Colonic mucosa (tissue), 4 donors: ENCODE results near the gene CPT1C. TPM values are rescaled to one million over a fixed set of nuclear protein-coding genes. Genes with fewer than 3 reads are reported as not detected.
A peak's percentile ranks its signal among the peaks of the same experiment; 100 is the strongest.

Experiments used
- DNase-seq: peaks from one replicate; pipeline ENCODE4 v3.0.0-alpha.2; 2020
- H3K27ac ChIP-seq: fragments of 200-600 bp; one replicate; pipeline ENCODE4 v1.8.0; 2021
- H3K27me3 ChIP-seq: fragments of 200-600 bp; one replicate; pipeline ENCODE4 v1.8.0; 2021
- H3K36me3 ChIP-seq: fragments of 200-600 bp; one replicate; pipeline ENCODE4 v1.8.0; 2021
- H3K4me1 ChIP-seq: fragments of 200-600 bp; one replicate; pipeline ENCODE4 v1.8.0; 2021; ENCODE audit warnings: mild to moderate bottlenecking
- H3K4me3 ChIP-seq: fragments of 200-600 bp; one replicate; pipeline ENCODE4 v1.8.0; 2021
- H3K9ac ChIP-seq, 2 donors: one replicate each; pipeline ENCODE4 v1.7.0; 2013; ENCODE audit warnings: control low read depth in 2 of 2, low read depth in 2 of 2, low read length in 2 of 2
- H3K9me3 ChIP-seq: fragments of 200-600 bp; one replicate; pipeline ENCODE4 v1.8.0; 2021
- CTCF ChIP-seq: fragments of 200-600 bp; IDR thresholded peaks from one replicate; pipeline ENCODE4 v1.8.0; 2022; ENCODE audit warnings: antibody characterized with exemption, mild to moderate bottlenecking
- intact Hi-C: fragments of 100-400 bp; cut with DNase I; formaldehyde crosslinking; loops from one replicate; pipeline ENCODE4 v1.14.1; 2022
- total RNA-seq, 2 donors: library from RNA; stranded (reverse); fragmentation: NEBNext Ultra II Directional in 1 of 2; extraction: Animal tissue kit (Norgen Biotek cat#: 25700) in 1 of 2; gene quantifications; one replicate each; pipeline ENCODE4 v1.2.1, GENCODE V29; 2021
- donor health status: healthy.
- donor health status: DM: no; HTN: no; CAD: no.
- donor health status: DM: no; HTN: no; CAD: no.

CPT1C gene
- total RNA-seq, 2 donors from 2014 or later = 1.2 to 2.0 TPM

DNA sequence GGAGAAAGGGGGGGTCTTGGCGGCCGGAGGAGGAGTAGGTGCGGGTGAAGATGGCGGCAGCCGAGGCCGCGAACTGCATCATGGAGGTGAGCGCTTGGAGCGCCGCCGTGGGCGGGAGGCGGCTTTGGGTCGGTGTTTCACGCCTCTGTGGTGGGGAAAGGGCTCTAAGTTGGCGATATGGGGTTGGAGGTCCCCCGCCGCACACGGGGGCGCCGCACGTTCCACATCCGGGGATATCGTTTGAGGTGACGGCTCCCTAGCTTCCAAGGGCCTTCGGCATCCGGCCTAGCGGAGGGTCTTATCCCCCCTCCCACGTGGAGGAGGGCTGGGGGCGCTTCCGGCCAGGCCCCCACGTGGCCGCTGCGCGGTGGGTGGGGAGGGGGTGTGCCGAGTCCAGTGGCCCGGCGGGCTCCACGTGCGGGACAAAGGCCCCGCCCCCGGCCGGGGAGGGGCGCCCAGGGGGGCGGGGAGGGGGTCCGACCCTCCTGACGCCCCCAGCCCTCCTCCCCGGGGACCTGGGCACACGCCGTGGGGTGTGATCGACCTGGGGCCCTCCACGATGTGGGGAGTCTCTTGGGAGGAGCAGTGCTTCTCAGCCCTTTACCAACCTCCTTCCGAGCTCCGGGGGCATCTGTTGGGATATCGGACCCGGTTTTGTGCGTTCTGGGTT, 13.6 kb upstream of the CPT1C start, which contains the start of gene PRMT1:
PRMT1 (plus strand) TSS at position 41 of the 670 bp plus-strand sequence; CDS start at position 51, 10 bp downstream.
- peak within 1 kb of the TSS; percentile 82 to 97 for H3K9ac ChIP-seq
- H3K27ac ChIP-seq = peak within 1 kb of the TSS; percentile 88
- H3K27me3 ChIP-seq = no peaks in the 10 kb centered on the region
- TF ChIP-seq CTCF = no peak
- H3K9me3 ChIP-seq = no peaks in the 10 kb centered on the region
- H3K36me3 ChIP-seq = no peaks in the 10 kb centered on the region
- H3K4me3 ChIP-seq = peak within 1 kb of the TSS; percentile 66
- intact Hi-C loops = no loop called here
- peaks cover 12% of the 10 kb centered on the region for H3K4me1 ChIP-seq
- no peak for DNase-seq

DNA sequence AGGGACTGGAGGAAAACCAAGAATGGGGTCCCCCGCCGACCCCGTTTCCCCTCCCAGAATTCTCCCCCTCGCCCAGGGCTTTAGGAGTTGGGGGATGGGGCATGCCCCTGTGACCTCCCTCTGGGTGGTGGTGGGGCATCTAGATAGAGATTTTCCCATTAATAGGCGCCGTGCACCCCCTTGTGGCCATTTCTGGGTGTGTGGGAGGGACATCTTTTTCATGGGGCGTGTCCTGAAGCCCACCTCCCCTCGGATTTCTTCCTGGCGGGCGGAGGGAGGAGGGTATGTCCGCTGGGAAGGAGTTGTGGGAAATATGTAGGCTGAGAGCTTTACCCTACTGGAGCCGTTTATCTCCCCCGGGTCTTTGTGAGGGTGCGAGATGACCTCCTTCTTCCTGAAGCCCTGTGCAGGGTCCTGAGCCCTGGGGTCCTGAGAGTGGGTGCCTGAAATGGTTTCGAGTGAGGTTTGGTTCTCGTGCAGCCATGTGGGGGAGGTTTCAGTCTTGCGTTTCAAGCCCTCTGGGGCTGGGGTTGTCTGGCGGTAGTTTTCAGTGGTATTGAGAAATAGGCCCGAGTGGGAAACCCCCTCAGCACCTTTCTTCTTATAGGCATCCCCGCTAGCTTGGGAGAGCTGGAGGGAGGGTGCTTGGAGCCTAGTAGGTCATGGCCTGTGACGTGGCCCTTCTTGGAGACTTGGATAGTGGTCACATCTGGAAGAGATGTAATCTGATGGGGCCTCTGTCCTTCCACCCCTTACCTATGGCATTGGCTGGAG, 12.8 kb upstream of the CPT1C start:
- peak; percentile 86 for DNase-seq
- peak overlapping the region; percentile 82 to 97 for H3K9ac ChIP-seq
- peak overlapping the region; percentile 66 for H3K4me3 ChIP-seq
- no peaks in the 10 kb centered on the region for H3K36me3 ChIP-seq
- TF ChIP-seq CTCF = peak; percentile 39
- H3K9me3 ChIP-seq = no peaks in the 10 kb centered on the region
- no peaks in the 10 kb centered on the region for H3K27me3 ChIP-seq
- intact Hi-C loops = no loop called here
- peak overlapping the region; percentile 88 for H3K27ac ChIP-seq
- H3K4me1 ChIP-seq = peaks cover 12% of the 10 kb centered on the region

DNA sequence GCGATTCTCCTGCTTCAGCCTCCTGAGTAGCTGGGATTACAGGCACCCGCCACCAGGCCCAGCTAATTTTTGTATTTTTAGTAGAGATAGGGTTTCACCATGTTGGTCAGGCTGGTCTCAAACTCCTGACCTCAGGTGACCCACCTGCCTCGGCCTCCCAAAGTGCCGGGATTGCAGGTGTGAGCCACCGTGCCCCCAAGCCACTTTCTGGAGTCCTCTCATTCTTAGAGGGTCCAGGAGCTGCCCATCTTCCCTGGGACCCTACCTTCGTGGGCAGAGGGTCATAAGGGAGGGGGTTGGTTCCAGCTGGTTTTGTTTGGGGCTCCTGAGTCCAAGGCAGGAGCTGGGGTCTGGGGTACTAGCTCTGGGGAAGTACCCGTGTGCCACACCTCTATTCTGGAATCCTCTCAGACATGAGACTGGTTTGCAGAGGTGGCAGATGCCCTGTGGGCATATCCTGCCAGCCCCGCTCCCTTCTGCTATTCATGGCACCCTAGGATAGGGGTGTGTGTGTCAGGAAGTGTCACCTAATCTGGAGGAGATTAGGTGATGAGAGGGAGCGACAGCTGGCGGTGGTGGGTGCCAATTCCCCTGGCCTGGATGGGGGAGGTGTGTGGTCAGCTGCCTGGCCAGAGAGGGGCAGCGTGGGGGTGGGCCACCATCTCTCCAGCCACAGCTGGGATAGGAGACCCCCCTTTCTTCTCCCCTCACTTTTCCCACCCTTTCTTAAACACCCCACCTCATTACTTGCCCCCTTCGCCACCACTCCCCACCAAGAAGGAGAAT, 11.7 kb upstream of the CPT1C start:
- Histone ChIP-seq H3K4me1 (peaks cover 12% of the 10 kb centered on the region), H3K27me3 (no peaks in the 10 kb centered on the region), H3K9me3 (no peaks in the 10 kb centered on the region), H3K36me3 (no peaks in the 10 kb centered on the region), H3K9ac (no peak overlapping the region), H3K27ac (no peak overlapping the region), H3K4me3 (no peak overlapping the region)
- intact Hi-C loops = no loop called here
- DNase-seq = no peak
- TF ChIP-seq CTCF = no peak

DNA sequence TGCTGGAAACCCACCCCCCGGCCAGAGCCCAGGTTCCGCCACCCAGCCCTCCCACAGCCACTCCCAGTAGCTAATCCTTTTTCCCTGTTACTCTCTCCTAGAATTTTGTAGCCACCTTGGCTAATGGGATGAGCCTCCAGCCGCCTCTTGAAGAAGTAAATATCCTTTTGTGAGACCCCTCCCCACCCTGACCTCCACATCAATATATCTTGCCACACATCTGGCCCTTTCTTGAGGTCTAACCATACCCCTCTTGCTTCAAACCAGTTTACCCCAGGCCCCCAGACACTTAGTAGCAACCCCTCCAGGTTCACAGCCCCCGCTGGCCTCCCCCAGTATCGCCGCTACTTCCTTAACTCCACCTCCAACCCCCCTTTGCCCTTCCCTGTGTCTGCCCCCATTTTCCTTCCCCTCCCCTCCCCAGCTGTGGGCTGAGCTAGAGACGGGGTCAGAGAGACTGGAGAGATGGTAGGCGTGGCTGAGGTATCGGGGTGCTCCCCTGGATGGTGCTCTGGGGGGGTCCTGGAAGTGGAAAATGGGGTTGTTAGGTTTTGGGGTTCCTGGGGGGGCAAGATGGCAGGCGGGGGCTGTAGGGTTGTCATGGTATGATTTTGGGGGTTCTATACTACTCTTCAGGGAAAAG, 11.0 kb upstream of the CPT1C start:
- no peak for TF ChIP-seq CTCF
- intact Hi-C loops = no loop called here
- Histone ChIP-seq H3K9me3 (no peaks in the 10 kb centered on the region), H3K36me3 (no peaks in the 10 kb centered on the region), H3K27me3 (no peaks in the 10 kb centered on the region), H3K27ac (no peak overlapping the region), H3K4me1 (peaks cover 12% of the 10 kb centered on the region), H3K4me3 (no peak overlapping the region), H3K9ac (peak overlapping the region in 1 of 2 donors; percentile 44)
- DNase-seq = no peak
